Gastroesophageal sphincter (tissue), 3 donors: ENCODE results near the gene IQSEC3.

Source experiments
- CTCF ChIP-seq, 4 experiments: fragments of 200-600 bp in 2 of 4; fragments of 450-650 bp in 2 of 4; sonication (generic) in 1 of 4; IDR thresholded peaks; one replicate each; pipeline ENCODE4 v1.5.1; 2017 to 2019; ENCODE audit warnings: antibody characterized with exemption in 4 of 4, mild to moderate bottlenecking in 2 of 4, moderate library complexity in 2 of 4
- EP300 ChIP-seq: sonication (generic); formaldehyde crosslinking; IDR thresholded peaks from one replicate; pipeline ENCODE4 v1.6.1; 2017; ENCODE audit warnings: antibody characterized with exemption, mild to moderate bottlenecking
- POLR2A ChIP-seq, 2 donors: fragments of 450-650 bp; IDR thresholded peaks; one replicate each; pipeline ENCODE4 v1.6.1; 2017; ENCODE audit warnings: antibody characterized with exemption in 2 of 2, mild to moderate bottlenecking in 2 of 2, moderate library complexity in 1 of 2
- POLR2AphosphoS5 ChIP-seq: sonication (generic); formaldehyde crosslinking; IDR thresholded peaks from one replicate; pipeline ENCODE4 v1.6.1; 2017; ENCODE audit warnings: antibody characterized with exemption

GRCh38 chr12:196436-196835, 129.9 kb downstream of the IQSEC3 start:
- TF ChIP-seq POLR2A (IDR thresholded peaks at IDR 0.05) (no peak), CTCF (IDR thresholded peaks at IDR 0.05) (no peak), POLR2AphosphoS5 (no peak), EP300 (no peak)
